H1 (cell line): Measurements from ENCODE around the gene IDH2. TPM values are rescaled to one million over a fixed set of nuclear protein-coding genes. Genes with fewer than 3 reads are reported as not detected.

Source experiments
- CTCF ChIA-PET: fragments of 300-600 bp; sonication (Branson Sonifier 250); formaldehyde crosslinking; loops from one replicate; lab custom pipeline; 2021; ENCODE audit not compliant: partially characterized antibody; lab: Charles Lee
- POLR2A ChIA-PET: fragments of 300-600 bp; sonication (Branson Sonifier 250); formaldehyde crosslinking; loops from one replicate; lab custom pipeline; 2021; ENCODE audit warnings: inconsistent platforms; ENCODE audit not compliant: partially characterized antibody; lab: Charles Lee
- DNase-seq, 2 experiments: peaks; one replicate each; pipeline versions ENCODE4 v3.0.0 to v3.0.0-alpha.2; 2010 to 2022; ENCODE audit warnings: low spot score in 2 of 2, low read depth in 1 of 2, mixed read lengths in 1 of 2
- FAIRE-seq: peaks from 2 replicates; lab custom pipeline; 2011; peaks lifted over from hg19 to GRCh38; lab: Jason Lieb, UNC
- H2AFZ ChIP-seq: 2 replicates; pipeline ENCODE4 v1.8.1; 2012; ENCODE audit warnings: low read length, inconsistent platforms
- H2AK5ac ChIP-seq: 2 replicates; pipeline ENCODE4 v1.6.1; 2013; ENCODE audit warnings: low read depth, low read length
- H2BK120ac ChIP-seq: replicated peaks from 2 replicates; pipeline ENCODE3; 2013; ENCODE audit warnings: low read depth, low read length, inconsistent platforms
- H2BK12ac ChIP-seq: 2 replicates; pipeline ENCODE4 v1.6.1; 2013; ENCODE audit warnings: low read depth, low read length
- H2BK15ac ChIP-seq: 2 replicates; pipeline ENCODE4 v1.6.1; 2013; ENCODE audit warnings: low read length
- H2BK20ac ChIP-seq: 2 replicates; pipeline ENCODE4 v1.6.1; 2013; ENCODE audit warnings: low read length
- H2BK5ac ChIP-seq: 2 replicates; pipeline ENCODE4 v1.6.1; 2013; ENCODE audit warnings: low read depth, low read length
- H3K14ac ChIP-seq: 2 replicates; pipeline ENCODE4 v1.6.1; 2013; ENCODE audit warnings: inconsistent platforms; ENCODE audit not compliant: insufficient read length
- H3K18ac ChIP-seq: 2 replicates; pipeline ENCODE4 v1.6.1; 2013; ENCODE audit warnings: low read length; ENCODE audit errors: extremely low read depth
- H3K23ac ChIP-seq: 2 replicates; pipeline ENCODE4 v1.6.1; 2013; ENCODE audit warnings: inconsistent platforms; ENCODE audit not compliant: insufficient read length
- H3K23me2 ChIP-seq: 2 replicates; pipeline ENCODE4 v1.6.1; 2013; ENCODE audit warnings: low read depth, low read length
- H3K27ac ChIP-seq: 2 replicates; pipeline ENCODE4 v1.6.1; 2011; ENCODE audit warnings: low read depth, low read length, inconsistent platforms
- H3K27me3 ChIP-seq, 4 experiments: replicated peaks in 1 of 4; 1 replicate in 1 of 4; 2 replicates in 3 of 4; pipeline versions ENCODE4 v1.6.1 to v1.8.1; 2011 to 2013; ENCODE audit warnings: low read length in 3 of 4, mild to moderate bottlenecking in 3 of 4, inconsistent platforms in 2 of 4, mixed read lengths in 2 of 4, moderate library complexity in 1 of 4; ENCODE audit not compliant: control insufficient read depth in 3 of 4, insufficient read depth in 3 of 4; ENCODE audit errors: extremely low read depth in 1 of 4
- H3K36me3 ChIP-seq, 4 experiments: 2 replicates each; pipeline versions ENCODE4 v1.6.1 to v1.8.1; 2011 to 2013; ENCODE audit warnings: mild to moderate bottlenecking in 4 of 4, low read length in 3 of 4, moderate library complexity in 2 of 4, control low read depth in 1 of 4, inconsistent platforms in 1 of 4; ENCODE audit not compliant: insufficient read depth in 4 of 4, control insufficient read depth in 2 of 4
- H3K4ac ChIP-seq: replicated peaks from 2 replicates; pipeline ENCODE3; 2013; ENCODE audit warnings: low read length, low read depth, mixed read lengths, inconsistent platforms; ENCODE audit not compliant: insufficient read length
- H3K4me1 ChIP-seq, 4 experiments: replicated peaks in 1 of 4; 1 replicate in 1 of 4; 2 replicates in 3 of 4; pipeline versions ENCODE4 v1.6.1 to v1.8.1; 2011 to 2013; ENCODE audit warnings: low read length in 3 of 4, inconsistent platforms in 2 of 4, mixed read lengths in 1 of 4; ENCODE audit not compliant: insufficient read depth in 4 of 4, control insufficient read depth in 3 of 4
- H3K4me2 ChIP-seq, 2 experiments: 2 replicates each; pipeline versions ENCODE4 v1.6.1 to v1.8.1; 2011 to 2013; ENCODE audit warnings: low read depth in 2 of 2, low read length in 2 of 2, control low read depth in 1 of 2, inconsistent platforms in 1 of 2, mild to moderate bottlenecking in 1 of 2; ENCODE audit not compliant: insufficient read depth in 1 of 2
- H3K4me3 ChIP-seq, 4 experiments: fragments of 200-600, 300-600 bp in 1 of 4; sonication (generic), shearing (Covaris generic), sonication (Bioruptor Twin) in 1 of 4; 2 replicates each; pipeline versions ENCODE4 v1.5.1 to v1.8.1; 2011 to 2016; ENCODE audit warnings: low read length in 4 of 4, low read depth in 3 of 4, control low read depth in 2 of 4, inconsistent platforms in 2 of 4, mild to moderate bottlenecking in 2 of 4, mixed read lengths in 1 of 4, moderate library complexity in 1 of 4; ENCODE audit not compliant: insufficient read depth in 2 of 4; ENCODE audit errors: extremely low read depth in 1 of 4
- H3K56ac ChIP-seq: replicated peaks from 2 replicates; pipeline ENCODE3; 2013; ENCODE audit warnings: low read depth, mild to moderate bottlenecking, mixed read lengths, low read length, inconsistent platforms; ENCODE audit not compliant: insufficient read length
- H3K79me1 ChIP-seq: 2 replicates; pipeline ENCODE4 v1.6.1; 2013; ENCODE audit warnings: low read depth, low read length, control low read depth
- H3K79me2 ChIP-seq, 2 experiments: 2 replicates each; pipeline versions ENCODE4 v1.6.1 to v1.8.1; 2012 to 2013; ENCODE audit warnings: low read length in 2 of 2, mild to moderate bottlenecking in 2 of 2, inconsistent platforms in 1 of 2; ENCODE audit not compliant: insufficient read depth in 2 of 2, control insufficient read depth in 1 of 2
- H3K9ac ChIP-seq, 4 experiments: replicated peaks in 1 of 4; 1 replicate in 1 of 4; 2 replicates in 3 of 4; pipeline versions ENCODE4 v1.6.1 to v1.8.1; 2011 to 2013; ENCODE audit warnings: low read depth in 3 of 4, low read length in 3 of 4, control low read depth in 2 of 4, mild to moderate bottlenecking in 2 of 4, moderate library complexity in 2 of 4, inconsistent platforms in 1 of 4; ENCODE audit errors: extremely low read depth in 1 of 4
- H3K9me3 ChIP-seq, 2 experiments: 2 replicates each; pipeline versions ENCODE4 v1.6.1 to v1.8.1; 2012 to 2013; ENCODE audit warnings: mild to moderate bottlenecking in 2 of 2, moderate library complexity in 2 of 2, control low read depth in 1 of 2, inconsistent platforms in 1 of 2, low read depth in 1 of 2, low read length in 1 of 2, mixed read lengths in 1 of 2; ENCODE audit not compliant: insufficient read depth in 2 of 2
- H4K20me1 ChIP-seq, 2 experiments: replicated peaks in 1 of 2; 2 replicates each; pipeline versions ENCODE3 to v1.8.1; 2011 to 2013; ENCODE audit warnings: inconsistent platforms in 2 of 2, low read length in 2 of 2, mild to moderate bottlenecking in 1 of 2; ENCODE audit not compliant: insufficient read depth in 2 of 2, control insufficient read depth in 1 of 2
- H4K5ac ChIP-seq: 2 replicates; pipeline ENCODE4 v1.6.1; 2013; ENCODE audit warnings: low read length, low read depth, mixed read lengths, inconsistent platforms; ENCODE audit not compliant: insufficient read length
- H4K8ac ChIP-seq: 2 replicates; pipeline ENCODE4 v1.8.0; 2013; ENCODE audit warnings: mild to moderate bottlenecking, moderate library complexity, low read length, inconsistent platforms; ENCODE audit not compliant: insufficient read depth; ENCODE audit errors: extremely low read depth
- H4K91ac ChIP-seq: replicated peaks from 2 replicates; pipeline ENCODE3; 2013; ENCODE audit warnings: low read length, mixed read lengths, inconsistent platforms; ENCODE audit not compliant: insufficient read length
- BACH1 ChIP-seq: IDR thresholded peaks from 2 replicates; pipeline ENCODE4 v1.6.1; 2012; ENCODE audit warnings: low read length, improper control_type of control experiment
- CHD1 ChIP-seq: IDR thresholded peaks from 2 replicates; pipeline ENCODE4 v1.6.1; 2012; ENCODE audit warnings: low read depth, low read length, improper control_type of control experiment
- CTCF ChIP-seq, 3 experiments: IDR thresholded peaks; 1 replicate in 2 of 3; 2 replicates in 1 of 3; pipeline versions ENCODE4 v1.5.1 to v1.6.1; 2011; ENCODE audit warnings: low read length in 3 of 3, mild to moderate bottlenecking in 3 of 3, inconsistent platforms in 2 of 3, low read depth in 1 of 3, moderate library complexity in 1 of 3; ENCODE audit not compliant: insufficient read depth in 1 of 3; ENCODE audit errors: control extremely low read depth in 1 of 3
- GABPA ChIP-seq: IDR thresholded peaks from 2 replicates; pipeline ENCODE4 v1.6.1; 2011; ENCODE audit warnings: mild to moderate bottlenecking, low read length, moderate library complexity, borderline replicate concordance; ENCODE audit not compliant: insufficient read depth
- RAD21 ChIP-seq, 2 experiments: IDR thresholded peaks in 1 of 2; conservative IDR thresholded peaks in 1 of 2; 2 replicates each; pipeline ENCODE4 v1.6.1; 2011; ENCODE audit warnings: low read depth in 2 of 2, low read length in 2 of 2, improper control_type of control experiment in 1 of 2, inconsistent platforms in 1 of 2, mild to moderate bottlenecking in 1 of 2, moderate library complexity in 1 of 2
- SIX5 ChIP-seq: IDR thresholded peaks from 2 replicates; pipeline ENCODE4 v1.6.1; 2011; ENCODE audit warnings: mild to moderate bottlenecking, low read depth, low read length
- YY1 ChIP-seq: IDR thresholded peaks from 2 replicates; pipeline ENCODE4 v1.6.1; 2011; ENCODE audit warnings: low read depth, mild to moderate bottlenecking, low read length
- WGBS, 2 experiments: shearing (Covaris generic) in 1 of 2; methylation state at CpG; one replicate each; pipeline versions ENCODE4 v1.1.6 to v1.1.7; 2013 to 2015; ENCODE audit warnings: low lambda C conversion rate in 2 of 2, mixed read lengths in 2 of 2, inconsistent platforms in 1 of 2, low coverage in 1 of 2, missing lambda C conversion rate in 1 of 2; ENCODE audit not compliant: insufficient replicate concordance in 2 of 2, insufficient coverage in 1 of 2, insufficient read length in 1 of 2; ENCODE audit errors: extremely low coverage in 1 of 2, missing lambda C conversion rate in 1 of 2; 5-methylcytosine and 5-hydroxymethylcytosine counted together
- polyA plus RNA-seq, 7 experiments: library from polyadenylated mRNA; depleted of rRNA in 3 of 7; stranded (reverse) in 5 of 7; unstranded in 2 of 7; fragments of >200 nt in 5 of 7; fragments of 200-250 nt in 2 of 7; gene quantifications; 1 replicate in 5 of 7; 2 replicates in 1 of 7; 4 replicates in 1 of 7; pipeline versions ENCODE4 v1.2.1 to v1.2.3, GENCODE V29; 2011 to 2013; ENCODE audit warnings: missing spikeins in 2 of 7, mixed read lengths in 2 of 7
- total RNA-seq: library from RNA; stranded (reverse); fragmentation: NEBNext Ultra II Directional; extraction: Animal tissue kit (Norgen Biotek cat#: 25700); gene quantifications from 2 replicates; pipeline ENCODE4 v1.2.1, GENCODE V29; 2021
- TF ChIP-seq, protein P1 (sequence below): IDR thresholded peaks from 2 replicates; pipeline ENCODE4 v1.6.1; 2011; ENCODE audit warnings: low read length, improper control_type of control experiment

The IDH2 gene
- total and polyA plus RNA-seq, 2 of the 8 experiments (the other 6 are each of a cell fraction or from before 2014, with no cell fraction given): 64.2 to 84.6 TPM

DNA sequence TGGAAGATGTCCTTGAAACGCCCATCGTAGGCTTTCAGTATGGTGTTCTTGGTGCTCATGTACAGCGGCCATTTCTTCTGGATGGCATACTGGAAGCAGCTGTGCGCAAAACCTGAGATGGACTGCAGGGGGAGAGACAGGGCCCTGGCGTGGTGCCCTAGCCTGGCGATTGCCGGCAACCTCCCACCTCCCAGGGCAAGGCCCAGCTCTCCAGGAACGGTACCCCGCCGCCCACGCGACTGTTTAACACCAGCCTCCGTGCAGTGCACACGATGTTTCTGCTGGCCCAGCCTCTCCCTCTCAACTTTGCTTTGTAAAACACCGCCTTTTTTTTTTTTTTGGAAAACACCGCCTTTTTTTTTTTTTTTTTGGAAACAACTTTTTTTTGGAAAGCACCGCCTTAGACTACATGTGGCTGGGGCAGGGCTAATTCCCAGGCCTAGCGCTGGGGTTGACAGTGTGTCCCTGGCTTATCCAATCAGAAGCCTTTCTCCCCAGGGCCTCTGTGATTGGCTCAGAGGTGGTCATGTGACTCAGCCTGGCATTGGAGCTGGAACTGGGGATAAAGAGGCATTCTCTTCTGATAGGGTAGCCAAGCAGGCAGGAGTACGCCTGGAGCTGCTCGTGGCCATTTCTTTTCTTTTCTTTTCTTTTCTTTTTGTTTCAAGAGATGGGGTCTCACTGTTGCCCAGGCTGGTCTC, 14.7 kb downstream of the IDH2 start:
- peak; percentile 55; the same call in 1 of the 2 replicates for TF ChIP-seq YY1
- TF ChIP-seq GABPA: no peak
- TF ChIP-seq RAD21 (IDR thresholded peaks at IDR 0.05 in 1 of 2, conservative IDR thresholded peaks at IDR 0.05 in 1 of 2; ENCODE audit: low read depth in 2 of 2, low read length in 2 of 2): peak; percentile 19 to 45; a peak in 2 of 4 replicates
- TF ChIP-seq CTCF (IDR thresholded peaks at IDR 0.05; ENCODE audit: control extremely low read depth in 1 of 3, insufficient read depth in 1 of 3, low read depth in 1 of 3, low read length in 3 of 3): peak; percentile 30 to 55 (median 42); a peak in 3 of 4 replicates
- no peak for TF ChIP-seq SIX5
- TF ChIP-seq CHD1: no peak
- no peak for TF ChIP-seq BACH1
- TF ChIP-seq, protein P1, sequence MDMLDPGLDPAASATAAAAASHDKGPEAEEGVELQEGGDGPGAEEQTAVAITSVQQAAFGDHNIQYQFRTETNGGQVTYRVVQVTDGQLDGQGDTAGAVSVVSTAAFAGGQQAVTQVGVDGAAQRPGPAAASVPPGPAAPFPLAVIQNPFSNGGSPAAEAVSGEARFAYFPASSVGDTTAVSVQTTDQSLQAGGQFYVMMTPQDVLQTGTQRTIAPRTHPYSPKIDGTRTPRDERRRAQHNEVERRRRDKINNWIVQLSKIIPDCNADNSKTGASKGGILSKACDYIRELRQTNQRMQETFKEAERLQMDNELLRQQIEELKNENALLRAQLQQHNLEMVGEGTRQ: peak; percentile 72
- Histone ChIP-seq H2BK120ac (no peak overlapping the region), H3K79me1 (no peaks in the 10 kb centered on the region), H3K27me3 (no peaks in the 10 kb centered on the region), H3K14ac (no peak overlapping the region), H3K4me2 (no peak overlapping the region), H3K4ac (no peak overlapping the region), H3K18ac (no peak overlapping the region), H2AK5ac (no peak overlapping the region), H3K23ac (no peak overlapping the region), H2BK15ac (no peak overlapping the region), H2AFZ (no peak overlapping the region), H2BK12ac (no peak overlapping the region), H3K23me2 (no peaks in the 10 kb centered on the region), H3K4me1 (peaks cover 0 to under 1% (median 0%) of the 10 kb centered on the region in 4 experiments; a peak in 1 of 7 replicates), H4K5ac (no peak overlapping the region), H3K27ac (no peak overlapping the region), H3K4me3 (no peak overlapping the region), H3K9me3 (0 out of 4 replicates have a peak, but pooled peaks cover 0 to 3% of the 10 kb centered on the region in 2 experiments), H2BK5ac (no peak overlapping the region), H2BK20ac (no peak overlapping the region), H3K56ac (no peak overlapping the region), H4K91ac (no peak overlapping the region), H4K8ac (no peak overlapping the region), H3K36me3 (peaks cover 2 to 14% (median 6%) of the 10 kb centered on the region in 4 experiments; a peak in 5 of 8 replicates), H4K20me1 (peaks cover 0 to 6% of the 10 kb centered on the region in 2 experiments), H3K9ac (no peak overlapping the region), H3K79me2 (no peaks in the 10 kb centered on the region)
- DNase-seq (no peak), FAIRE-seq (no peak)
- POLR2A ChIA-PET: interaction anchor here (0.6 to 1.5 kb wide), 3 partner anchors 15 to 194 kb away, joined by 3 to 4 read pairs (median 3); partner anchors contain the start of gene AP3S2
- WGBS, 2 experiments: 92% methylated on average over 18 of the region's 20 CpGs; no CpG with 5 or more reads in 1 of the 2 experiments
- CTCF ChIA-PET: interaction anchor here (0.6 to 10.4 kb wide), 31 partner anchors 11 to 385 kb away, joined by 3 to 99 read pairs (median 5); partner anchors contain the start of genes AP3S2, IDH2, TTLL13 and ZNF710
